GM19239 (cell line): ENCODE data around the gene ANKRD44.
A peak's percentile ranks its signal among the peaks of the same experiment; 100 is the strongest.
"Not testable (repeated sequence)": the region's sequence is repeated elsewhere in the genome, so short reads cannot be mapped to it uniquely, and the experiment has no call there.

ENCODE experiments used
- DNase-seq: peaks from one replicate; pipeline ENCODE4 v3.0.0; 2011; ENCODE audit warnings: low spot score; ENCODE audit not compliant: insufficient read length
- FAIRE-seq: peaks from 2 replicates; lab custom pipeline; 2011; peaks lifted over from hg19 to GRCh38; lab: Jason Lieb, UNC

ANKRD44 gene

GRCh38 chr2:197071213-197071612 lies 239.4 kb downstream of the ANKRD44 start:
- DNase-seq (no peak), FAIRE-seq (peak; percentile 14)

- FAIRE-seq, result no peak
These were observed 240.6 kb downstream of the ANKRD44 start for GRCh38 chr2:197069958-197070357.

GRCh38 chr2:197062574-197062973 lies 248.0 kb downstream of the ANKRD44 start:
- DNase-seq, FAIRE-seq: not testable (repeated sequence)

More at GRCh38 chr2:197069958-197070357, 240.6 kb downstream of the ANKRD44 start:
- DNase-seq, result no peak

- no peak for FAIRE-seq
- DNase-seq, result no peak
These were observed 251.1 kb downstream of the ANKRD44 start for GRCh38 chr2:197059477-197059876.

GRCh38 chr2:197058777-197059300 lies 251.7 kb downstream of the ANKRD44 start:
- FAIRE-seq, result no peak

GRCh38 chr2:197057959-197058358 lies 252.6 kb downstream of the ANKRD44 start:
- FAIRE-seq (peak; percentile 31), DNase-seq (no peak)

More at GRCh38 chr2:197058777-197059300, 251.7 kb downstream of the ANKRD44 start:
- no peak for DNase-seq

- DNase-seq (no peak), FAIRE-seq (no peak)
These were observed 255.5 kb downstream of the ANKRD44 start for GRCh38 chr2:197055045-197055444.

GRCh38 chr2:197054437-197054836 lies 256.1 kb downstream of the ANKRD44 start:
- DNase-seq (no peak), FAIRE-seq (no peak)

- DNase-seq (no peak), FAIRE-seq (no peak)
These were observed 258.2 kb downstream of the ANKRD44 start for GRCh38 chr2:197052356-197052755.

- FAIRE-seq, result no peak
These were observed 265.5 kb downstream of the ANKRD44 start for GRCh38 chr2:197045115-197045514.

GRCh38 chr2:197042739-197043196 lies 267.8 kb downstream of the ANKRD44 start:
- FAIRE-seq, result peak; percentile 8
- no peak for DNase-seq

More at GRCh38 chr2:197045115-197045514, 265.5 kb downstream of the ANKRD44 start:
- no peak for DNase-seq

GRCh38 chr2:197037863-197038398 lies 272.6 kb downstream of the ANKRD44 start:
- DNase-seq, result no peak
- no peak for FAIRE-seq

- no peak for FAIRE-seq
- no peak for DNase-seq
These were observed 275.6 kb downstream of the ANKRD44 start for GRCh38 chr2:197035002-197035401.

- FAIRE-seq, result no peak
- DNase-seq, result no peak
These were observed 276.3 kb downstream of the ANKRD44 start for GRCh38 chr2:197034292-197034691.

GRCh38 chr2:197033222-197033621 lies 277.4 kb downstream of the ANKRD44 start:
- DNase-seq (no peak), FAIRE-seq (peak; percentile 65)

GRCh38 chr2:197031803-197032202 lies 278.8 kb downstream of the ANKRD44 start:
- no peak for DNase-seq
- no peak for FAIRE-seq

GRCh38 chr2:197030090-197030489 lies 280.5 kb downstream of the ANKRD44 start:
- FAIRE-seq (no peak), DNase-seq (no peak)

GRCh38 chr2:197028633-197029032 lies 281.9 kb downstream of the ANKRD44 start:
- no peak for DNase-seq
- no peak for FAIRE-seq

GRCh38 chr2:197028230-197028629 lies 282.4 kb downstream of the ANKRD44 start:
- no peak for FAIRE-seq

GRCh38 chr2:197024206-197024605 lies 286.4 kb downstream of the ANKRD44 start:
- DNase-seq, result no peak
- no peak for FAIRE-seq

More at GRCh38 chr2:197028230-197028629, 282.4 kb downstream of the ANKRD44 start:
- DNase-seq, result no peak

GRCh38 chr2:197020921-197021320 lies 289.7 kb downstream of the ANKRD44 start:
- FAIRE-seq, DNase-seq: not testable (repeated sequence)

GRCh38 chr2:197013098-197013497 lies 297.5 kb downstream of the ANKRD44 start:
- FAIRE-seq (no peak), DNase-seq (no peak)
